NCI-H460 (cell line): ENCODE data around the gene LPCAT1. TPM values are rescaled to one million over a fixed set of nuclear protein-coding genes. Genes with fewer than 3 reads are reported as not detected.
"Not testable (repeated sequence)": the region's sequence is repeated elsewhere in the genome, so short reads cannot be mapped to it uniquely, and the experiment has no call there.

Experiments
- DNase-seq: peaks from one replicate; pipeline ENCODE4 v3.0.0-alpha.2; 2016; ENCODE audit warnings: low read depth; ENCODE audit errors: extremely low read depth
- total RNA-seq: library from RNA; depleted of rRNA; stranded (reverse); fragments of >200 nt; shearing (Covaris generic); gene quantifications from 2 replicates; pipeline ENCODE4 v1.2.3, GENCODE V29; 2014

LPCAT1 gene
- total RNA-seq, 1 experiment from 2014 or later: 30.6 TPM

DNA sequence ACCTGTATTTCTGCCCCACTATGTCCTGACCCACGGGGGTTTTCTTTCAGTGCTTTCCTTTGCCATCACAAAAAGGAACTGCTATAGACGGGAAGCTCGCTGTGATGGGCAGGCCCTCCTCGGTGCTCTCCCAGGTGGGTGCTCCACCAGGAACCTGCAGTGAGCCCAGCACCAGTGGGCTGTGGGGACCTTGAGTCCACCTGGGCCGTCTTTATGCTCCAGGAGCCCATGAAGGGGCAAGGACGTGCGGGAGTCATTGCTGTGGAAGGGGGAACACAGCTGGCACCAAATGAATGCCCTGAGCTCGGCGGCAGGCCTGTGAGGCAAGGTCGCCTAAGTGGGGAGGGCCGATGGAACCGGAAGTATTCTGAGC, 41.8 kb downstream of the LPCAT1 start:
- no peak for DNase-seq

DNA sequence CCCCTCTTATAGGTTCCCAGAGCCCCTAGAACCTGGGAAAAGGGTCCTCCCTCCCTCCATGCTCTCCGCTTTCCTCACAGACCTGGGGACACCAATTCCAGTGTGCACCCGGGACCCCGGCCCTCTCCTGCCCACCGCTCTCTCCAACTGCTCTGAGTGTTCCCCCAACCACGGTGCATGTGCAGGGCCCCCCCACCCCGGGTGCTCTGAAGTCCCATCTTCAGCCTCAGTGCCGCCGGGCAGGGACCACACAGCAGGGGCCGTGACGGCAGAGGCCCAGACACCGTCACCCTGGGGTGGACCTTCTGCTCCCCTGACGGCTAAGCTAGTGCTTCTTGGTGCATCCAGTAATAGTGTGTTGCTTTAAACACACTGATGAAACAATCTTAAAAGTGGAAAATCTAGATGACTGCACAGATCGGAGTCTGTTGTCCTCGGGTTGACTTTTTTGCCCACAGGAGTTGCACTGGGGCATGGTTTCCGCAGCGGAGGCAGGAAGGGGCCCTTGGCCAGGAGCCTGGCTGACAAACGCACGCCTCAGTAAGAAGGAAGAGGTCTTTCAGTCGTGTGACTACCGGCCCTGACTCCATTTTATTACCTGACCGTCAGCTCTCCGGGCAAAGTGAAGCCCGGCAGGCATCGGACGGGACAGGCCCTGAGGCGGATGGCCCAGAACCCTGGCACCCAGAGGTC, 42.3 kb downstream of the LPCAT1 start:
- no peak for DNase-seq

DNA sequence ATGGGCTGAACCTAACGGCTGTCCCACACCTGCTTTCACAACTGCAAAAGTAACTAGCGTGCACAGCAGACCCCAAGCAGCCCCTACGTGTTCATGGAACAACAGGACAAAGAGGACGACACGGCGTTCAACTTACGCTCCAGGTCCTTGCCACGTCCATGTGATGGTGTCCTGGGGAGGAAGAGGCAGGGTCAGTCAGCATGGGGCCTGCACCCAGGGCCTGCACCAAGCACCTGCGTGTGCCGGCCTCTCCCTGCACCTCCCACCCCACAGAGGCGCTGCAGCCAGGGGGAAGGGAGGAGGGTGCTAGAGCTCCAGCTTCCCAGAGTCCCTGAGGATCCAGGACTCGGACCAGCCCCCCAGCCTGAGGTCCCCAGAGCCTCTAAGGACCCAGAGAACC, 43.0 kb downstream of the LPCAT1 start:
- no peak for DNase-seq

DNA sequence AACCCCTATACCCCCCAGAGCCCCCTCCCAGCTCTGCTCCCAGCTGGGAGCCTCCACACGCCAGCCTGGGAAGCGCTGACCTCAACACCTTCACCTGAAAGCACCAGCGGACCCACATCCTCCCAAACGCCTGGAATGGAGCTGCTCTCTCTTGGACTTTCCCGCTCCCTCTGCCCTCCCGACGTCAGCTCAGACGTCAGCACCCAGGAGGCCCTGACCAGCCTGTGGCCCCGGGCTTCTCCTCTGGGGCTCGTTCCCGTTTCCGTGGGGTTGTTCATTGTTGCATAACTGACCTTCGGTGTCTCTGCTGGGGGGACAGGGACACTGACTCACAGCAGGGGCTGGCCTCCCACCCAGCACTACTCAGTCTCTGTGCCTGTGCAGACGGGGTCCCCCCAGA, 43.5 kb downstream of the LPCAT1 start:
- DNase-seq: peak; percentile 9

DNA sequence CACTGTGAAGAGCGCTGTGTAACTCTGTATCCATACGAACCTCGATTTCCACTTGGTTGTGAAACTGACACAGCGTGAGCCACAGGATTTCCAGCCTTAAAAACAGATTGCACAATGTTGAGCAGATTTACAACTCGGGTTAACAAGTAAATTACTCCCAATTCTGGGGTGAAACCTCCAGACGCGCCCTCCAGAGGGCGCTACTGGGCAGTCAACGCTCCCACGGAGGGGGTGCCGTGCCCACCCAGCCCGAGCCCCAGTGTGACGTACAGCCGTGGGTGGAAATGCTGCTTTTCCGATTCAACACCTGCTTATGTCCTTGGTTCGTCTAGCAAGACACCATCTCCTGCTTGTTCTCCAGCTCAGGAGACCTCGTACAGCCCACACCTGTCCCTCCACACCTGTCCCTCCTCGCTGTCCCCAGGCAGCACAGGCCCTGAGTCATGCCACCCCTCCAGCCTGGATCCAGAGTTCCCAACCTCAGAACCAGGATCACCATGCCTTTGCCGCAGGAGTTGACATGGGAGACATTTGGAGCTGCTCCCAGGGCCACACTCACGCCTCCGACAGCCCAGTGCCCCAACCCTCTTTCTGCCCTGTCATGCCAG, 44.1 kb downstream of the LPCAT1 start:
- peak; percentile 30 for DNase-seq

DNA sequence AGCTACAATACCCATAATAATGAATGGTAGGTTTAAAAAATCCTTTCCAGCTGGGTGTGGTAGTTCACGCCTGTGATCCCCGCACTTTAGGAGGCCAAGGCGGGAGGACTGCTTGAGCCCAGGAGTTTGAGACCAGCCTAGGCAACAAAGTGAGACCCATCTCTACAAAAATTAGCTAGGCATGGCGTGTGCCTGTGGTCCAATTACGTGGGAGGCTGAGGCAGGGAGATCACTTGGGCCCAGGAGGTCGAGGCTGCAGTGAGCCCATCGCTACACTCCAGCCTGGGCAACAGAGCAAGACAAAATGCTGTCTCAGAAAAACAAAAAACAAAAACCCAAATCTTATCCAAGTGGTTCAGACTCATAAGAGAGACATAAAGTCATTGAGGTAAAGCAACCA, 44.7 kb downstream of the LPCAT1 start:
- no peak for DNase-seq

DNA sequence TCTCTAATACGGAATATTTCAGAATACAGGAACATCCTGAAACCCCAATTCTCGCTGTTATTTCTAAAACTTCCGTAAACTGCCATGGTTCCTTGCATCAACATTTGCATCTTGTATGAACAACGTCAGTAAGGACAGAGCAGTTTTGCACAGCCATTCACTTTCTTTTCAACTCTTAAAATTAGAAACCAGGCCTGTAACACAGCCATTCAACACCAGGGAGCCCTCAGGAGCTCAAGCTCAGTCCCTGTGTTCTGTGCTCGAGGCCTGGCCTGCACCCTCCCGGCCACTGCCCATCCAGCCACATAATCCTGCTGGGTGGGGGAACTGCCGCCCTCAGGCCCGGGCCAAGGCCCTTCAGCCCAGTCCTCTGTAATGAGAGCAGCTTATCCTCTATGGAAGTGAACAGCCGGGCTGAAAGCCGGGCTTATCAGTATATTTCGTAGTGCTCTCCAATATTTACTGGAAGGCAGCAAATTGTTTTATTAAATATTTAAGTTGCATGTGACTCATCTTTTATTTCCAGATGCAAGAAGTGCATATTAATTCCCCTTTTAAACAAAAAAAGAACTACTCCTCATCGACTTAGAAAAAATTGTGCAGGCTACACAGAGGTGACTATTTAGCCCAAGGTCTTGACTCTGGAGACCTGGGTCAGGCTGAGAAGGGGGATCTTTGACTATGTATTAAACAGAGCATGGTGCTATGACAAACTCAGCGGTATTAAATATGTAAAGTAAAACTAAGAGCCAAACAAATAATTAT, 45.3 kb downstream of the LPCAT1 start:
- no peak for DNase-seq

- no peak for DNase-seq
Measured at GRCh38 chr5:1477341-1477740, 46.4 kb downstream of the LPCAT1 start.

- DNase-seq: no peak
Measured at GRCh38 chr5:1476967-1477310, 46.8 kb downstream of the LPCAT1 start.

GRCh38 chr5:1476181-1476966, 47.4 kb downstream of the LPCAT1 start:
- DNase-seq: no peak

DNA sequence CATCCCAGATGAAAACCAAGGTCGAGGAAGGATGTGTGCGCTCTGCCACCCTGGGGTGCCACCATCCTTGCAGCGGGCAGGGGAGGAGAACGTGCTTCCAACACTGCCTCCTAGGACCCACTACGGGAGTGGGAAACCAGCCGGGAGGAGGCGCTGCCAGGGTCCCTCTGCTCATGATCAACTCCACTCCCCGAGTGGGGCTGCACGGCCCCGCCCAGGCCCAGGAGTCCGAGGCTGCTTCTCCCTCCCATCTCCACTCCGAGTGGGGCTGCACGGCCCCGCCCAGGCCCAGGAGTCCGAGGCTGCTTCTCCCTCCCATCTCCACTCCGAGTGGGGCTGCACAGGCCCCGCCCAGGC, 48.2 kb downstream of the LPCAT1 start:
- DNase-seq: not testable (repeated sequence)

DNA sequence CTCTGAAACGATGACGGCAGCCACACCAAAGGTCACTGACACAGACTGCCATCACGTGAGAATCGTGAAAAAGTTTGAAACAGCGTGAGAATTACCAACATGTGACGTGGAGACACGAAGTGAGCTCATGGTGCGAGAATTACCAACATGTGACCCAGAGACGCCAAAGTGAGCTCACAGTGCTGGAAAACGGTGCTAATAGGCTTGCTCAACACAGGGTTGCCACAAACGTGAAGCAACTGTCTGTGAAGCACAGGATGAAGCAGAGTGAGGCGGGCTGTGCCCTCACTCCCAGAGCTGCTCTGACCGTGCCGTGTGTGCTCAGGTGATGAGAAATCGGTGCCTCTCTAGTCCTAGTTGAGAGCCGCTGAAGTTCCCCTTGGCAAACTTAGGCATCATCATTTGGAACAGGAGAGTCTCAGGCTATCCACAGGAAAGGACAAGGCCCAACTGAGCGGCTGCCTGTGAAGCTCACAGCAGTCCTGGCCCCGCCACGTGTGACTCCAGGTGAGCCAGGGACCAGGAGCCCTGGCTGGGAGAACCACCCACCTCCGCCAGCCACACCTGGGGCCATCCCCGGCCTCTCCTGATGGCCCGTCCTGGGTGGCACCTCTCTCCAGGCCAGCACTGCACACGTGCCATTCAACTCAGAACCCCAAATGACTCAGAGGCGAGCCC, 48.8 kb downstream of the LPCAT1 start:
- DNase-seq: no peak

- no peak for DNase-seq
Measured at GRCh38 chr5:1474183-1474839, 49.4 kb downstream of the LPCAT1 start.

GRCh38 chr5:1473746-1474145, 50.0 kb downstream of the LPCAT1 start:
- no peak for DNase-seq

- DNase-seq: no peak
Measured at GRCh38 chr5:1472964-1473628, 50.7 kb downstream of the LPCAT1 start.

DNA sequence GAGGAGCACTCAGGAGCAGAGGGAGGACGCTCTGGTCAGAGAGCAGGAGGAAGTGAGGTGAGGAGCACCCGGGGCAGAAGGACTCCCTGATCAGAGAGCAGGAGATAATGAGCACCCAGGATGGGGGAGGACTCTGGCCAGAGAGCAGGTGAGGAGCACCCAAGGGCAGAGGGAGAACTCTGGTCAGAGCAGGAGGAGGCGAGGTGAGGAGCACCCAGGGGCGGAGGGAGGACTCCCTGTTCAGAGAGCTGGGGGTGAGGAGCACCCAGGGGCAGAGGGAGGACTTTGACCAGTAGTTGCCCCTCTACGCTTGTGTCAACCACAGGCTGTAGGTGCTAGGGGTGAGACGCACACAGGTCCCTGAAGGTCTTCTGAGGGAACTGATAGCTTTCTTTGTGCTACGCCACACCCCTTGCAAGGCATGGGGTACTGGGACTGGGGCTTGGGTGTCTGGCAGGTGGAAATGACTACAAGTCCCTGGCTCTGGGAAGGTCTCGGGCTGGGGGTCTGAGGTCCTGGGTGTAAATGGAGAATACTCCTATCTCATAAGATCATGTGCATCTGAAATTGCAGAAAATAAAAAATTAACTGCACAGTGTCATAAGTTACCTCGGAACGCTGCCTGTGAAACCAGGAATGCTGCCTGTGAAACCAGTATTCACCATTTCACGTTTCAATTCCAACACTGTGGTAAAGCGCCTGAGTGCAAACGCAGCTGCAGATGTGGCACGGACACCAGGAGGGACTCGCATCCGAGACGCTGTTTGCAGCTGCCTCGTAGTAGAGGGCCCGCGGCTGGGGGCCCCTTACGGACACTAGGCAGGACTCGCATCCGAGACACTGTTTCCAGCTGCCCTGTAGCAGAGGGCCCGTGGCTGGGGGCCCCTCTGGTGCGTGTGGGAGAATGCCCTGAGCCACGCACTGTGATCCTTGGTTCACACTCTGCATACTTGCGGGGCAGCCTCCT, 51.5 kb downstream of the LPCAT1 start:
- no peak for DNase-seq

- no peak for DNase-seq
Measured at GRCh38 chr5:1471240-1471853, 52.4 kb downstream of the LPCAT1 start.

DNA sequence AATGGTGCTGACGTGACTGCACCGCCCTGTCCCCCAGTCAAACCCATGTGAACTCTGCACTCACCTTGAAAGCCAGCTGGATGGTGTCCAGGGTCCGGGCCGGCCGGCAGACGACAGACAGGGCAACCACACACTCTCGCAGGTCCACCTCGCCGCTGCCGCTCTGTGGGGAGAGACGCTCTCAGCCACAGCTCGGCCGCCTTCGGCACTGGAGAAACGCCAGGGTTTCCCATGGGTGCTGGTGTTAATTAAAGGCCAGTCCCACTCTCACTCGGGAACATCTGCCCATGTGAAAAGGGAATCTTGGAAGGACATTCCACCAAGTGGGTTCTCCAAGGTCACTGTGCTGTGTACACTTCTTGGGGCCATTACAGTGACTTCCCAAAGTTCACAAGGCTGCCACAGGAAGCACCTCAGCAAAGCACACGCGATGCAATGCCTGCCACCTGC, 53.0 kb downstream of the LPCAT1 start:
- no peak for DNase-seq
